Vagina (tissue), 2 donors: ENCODE results near the gene EYS.

Experiments used
- CTCF ChIP-seq, 3 experiments: fragments of 450-650 bp in 2 of 3; fragments of 200-600 bp in 1 of 3; sonication (generic) in 1 of 3; IDR thresholded peaks; one replicate each; pipeline ENCODE4 v1.5.1; 2017 to 2019; ENCODE audit warnings: antibody characterized with exemption in 3 of 3, mild to moderate bottlenecking in 2 of 3, moderate library complexity in 2 of 3
- POLR2A ChIP-seq, 2 donors: fragments of 450-650 bp; IDR thresholded peaks; one replicate each; pipeline ENCODE4 v1.6.1; 2017; ENCODE audit warnings: antibody characterized with exemption in 2 of 2, mild to moderate bottlenecking in 2 of 2, moderate library complexity in 2 of 2
- POLR2AphosphoS5 ChIP-seq, 2 donors: sonication (generic); formaldehyde crosslinking; IDR thresholded peaks; one replicate each; pipeline ENCODE4 v1.9.0; 2017; ENCODE audit warnings: antibody characterized with exemption in 2 of 2, mild to moderate bottlenecking in 2 of 2, low read depth in 1 of 2; ENCODE audit not compliant: insufficient read depth in 1 of 2

GRCh38 chr6:64230530-64230929 is 1476.5 kb downstream of the EYS start:
- no peak for TF ChIP-seq CTCF (IDR thresholded peaks at IDR 0.05)
- no peak for TF ChIP-seq POLR2AphosphoS5 (IDR thresholded peaks at IDR 0.05; ENCODE audit: insufficient read depth in 1 of 2, low read depth in 1 of 2)
- no peak for TF ChIP-seq POLR2A (IDR thresholded peaks at IDR 0.05)
